C4-2B (cell line): ENCODE data around the gene FOSB.

Experiments
- CTCF ChIP-seq: fragments of 450-650 bp; conservative IDR thresholded peaks from 2 replicates; pipeline ENCODE4 v1.5.1; 2017; ENCODE audit warnings: mild to moderate bottlenecking
- ZFX ChIP-seq: fragments of 450-650 bp; IDR thresholded peaks from 2 replicates; pipeline ENCODE4 v1.6.1; 2017

GRCh38 chr19:45485305-45486077, 17.7 kb downstream of the FOSB start:
- TF ChIP-seq CTCF (peak; percentile 80), ZFX (no peak)
